MV-4-11 (cell line): ENCODE measurements around the gene ELAPOR1.

Experiments used
- DNase-seq: peaks from one replicate; lab custom pipeline; 2025; lab: John Stamatoyannopoulos, UW

ELAPOR1 gene

GRCh38 chr1:109113590-109114341 lies at the start of gene ELAPOR1:
TSS of gene ELAPOR1 (plus strand) at chr1:109114115. CDS start at chr1:109114184, 69 bp downstream.
- no peak for DNase-seq

- DNase-seq = no peak
Measured at GRCh38 chr1:109065137-109065536, 48.8 kb upstream of the ELAPOR1 start.

- DNase-seq = no peak
Measured at GRCh38 chr1:109067883-109068282, 46.0 kb upstream of the ELAPOR1 start.

- DNase-seq = no peak
Measured at GRCh38 chr1:109069294-109069693, 44.6 kb upstream of the ELAPOR1 start.

GRCh38 chr1:109075531-109076490 lies 38.1 kb upstream of the ELAPOR1 start, which contains the start of gene TAF13:
TSS of gene TAF13 (minus strand) at chr1:109076003. CDS start at chr1:109075947, 56 bp downstream.
- peak; percentile 88 for DNase-seq

- DNase-seq = peak; percentile 41
Measured at GRCh38 chr1:109078317-109078716, 35.6 kb upstream of the ELAPOR1 start.

- no peak for DNase-seq
Measured at GRCh38 chr1:109079240-109079622, 34.7 kb upstream of the ELAPOR1 start.

GRCh38 chr1:109080441-109081082 lies 33.4 kb upstream of the ELAPOR1 start:
- no peak for DNase-seq

- no peak for DNase-seq
Measured at GRCh38 chr1:109083501-109083900, 30.4 kb upstream of the ELAPOR1 start.

- peak; percentile 92 for DNase-seq
Measured at GRCh38 chr1:109083923-109084322, 30.0 kb upstream of the ELAPOR1 start.

- DNase-seq = peak; percentile 23
Measured at GRCh38 chr1:109084563-109085517, 29.1 kb upstream of the ELAPOR1 start.

GRCh38 chr1:109089242-109090015 lies 24.5 kb upstream of the ELAPOR1 start:
- peak; percentile 34 for DNase-seq

GRCh38 chr1:109090196-109091077 lies 23.5 kb upstream of the ELAPOR1 start, which contains the start of gene TMEM167B:
TSS of gene TMEM167B (plus strand) at chr1:109090764. CDS start at chr1:109090873, 109 bp downstream.
- DNase-seq = peak; percentile 92

GRCh38 chr1:109091078-109091838 lies 22.7 kb upstream of the ELAPOR1 start:
- DNase-seq = peak; percentile 43

- peak; percentile 57 for DNase-seq
Measured at GRCh38 chr1:109091839-109092193, 22.1 kb upstream of the ELAPOR1 start.

- DNase-seq = no peak
Measured at GRCh38 chr1:109094377-109094803, 19.5 kb upstream of the ELAPOR1 start.

GRCh38 chr1:109094871-109095270 lies 19.0 kb upstream of the ELAPOR1 start:
- no peak for DNase-seq

GRCh38 chr1:109095631-109096030 lies 18.3 kb upstream of the ELAPOR1 start:
- DNase-seq = no peak
